T-helper 1 cell (primary cell): ENCODE results near the gene WASL.
A peak's percentile ranks its signal among the peaks of the same experiment; 100 is the strongest.
"Not testable (repeated sequence)": the region's sequence is repeated elsewhere in the genome, so short reads cannot be mapped to it uniquely, and the experiment has no call there.

Source experiments
- DNase-seq, 5 donors: peaks; one replicate each; pipeline ENCODE4 v3.0.0-alpha.2; 2012 to 2020
- total RNA-seq, 4 donors: gene quantifications; one replicate each; lab custom pipeline; 2026; lab: John Stamatoyannopoulos, UW

WASL gene
- total RNA-seq = 19.1 to 22.1 (median 19.7) reads per million in 4 donors

DNA sequence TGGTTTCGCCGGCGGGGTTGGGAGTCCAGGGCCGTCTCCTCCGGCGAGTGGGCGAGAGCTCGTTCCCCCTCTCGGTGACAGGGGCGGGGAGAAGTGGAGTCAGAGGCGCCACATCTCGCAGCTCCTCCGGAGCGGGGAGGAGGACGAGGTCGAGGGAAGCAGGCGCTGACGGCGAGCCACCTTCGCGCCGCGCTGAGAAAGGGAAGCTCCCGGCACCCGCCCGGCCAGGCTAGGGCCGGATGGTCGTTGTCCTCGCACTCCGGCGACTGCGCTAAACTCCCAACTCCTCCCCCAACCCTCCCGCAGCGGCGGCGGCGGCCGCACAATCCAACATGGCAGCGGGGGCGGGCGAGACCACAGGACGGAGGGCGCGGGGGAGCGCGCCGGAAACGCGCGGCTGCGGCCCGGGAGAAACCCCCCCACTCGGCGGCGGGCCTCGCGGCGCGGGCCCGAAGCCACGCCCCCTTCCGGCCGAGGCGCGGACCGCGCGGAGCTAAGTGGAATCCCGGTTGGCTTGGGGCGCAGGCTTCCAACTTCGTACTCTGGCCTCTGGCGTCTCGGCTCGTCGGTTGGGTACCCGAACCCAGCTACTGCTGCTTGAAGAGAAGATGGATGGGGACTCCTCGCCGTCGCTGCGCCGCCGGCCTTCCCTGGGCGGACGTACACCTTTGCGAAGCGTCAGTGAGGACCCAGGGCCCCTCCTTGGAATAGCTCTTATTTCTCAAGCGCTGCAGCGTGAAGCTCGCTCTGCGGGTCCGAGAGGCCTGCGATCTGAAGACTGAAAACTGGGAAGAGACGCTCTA lies at the start of gene WASL:
WASL (minus strand) TSS at position 270 of the 803 bp plus-strand sequence; CDS start at position 1, 269 bp downstream.
- peak; percentile 76 to 92 (median 82) for DNase-seq

DNA sequence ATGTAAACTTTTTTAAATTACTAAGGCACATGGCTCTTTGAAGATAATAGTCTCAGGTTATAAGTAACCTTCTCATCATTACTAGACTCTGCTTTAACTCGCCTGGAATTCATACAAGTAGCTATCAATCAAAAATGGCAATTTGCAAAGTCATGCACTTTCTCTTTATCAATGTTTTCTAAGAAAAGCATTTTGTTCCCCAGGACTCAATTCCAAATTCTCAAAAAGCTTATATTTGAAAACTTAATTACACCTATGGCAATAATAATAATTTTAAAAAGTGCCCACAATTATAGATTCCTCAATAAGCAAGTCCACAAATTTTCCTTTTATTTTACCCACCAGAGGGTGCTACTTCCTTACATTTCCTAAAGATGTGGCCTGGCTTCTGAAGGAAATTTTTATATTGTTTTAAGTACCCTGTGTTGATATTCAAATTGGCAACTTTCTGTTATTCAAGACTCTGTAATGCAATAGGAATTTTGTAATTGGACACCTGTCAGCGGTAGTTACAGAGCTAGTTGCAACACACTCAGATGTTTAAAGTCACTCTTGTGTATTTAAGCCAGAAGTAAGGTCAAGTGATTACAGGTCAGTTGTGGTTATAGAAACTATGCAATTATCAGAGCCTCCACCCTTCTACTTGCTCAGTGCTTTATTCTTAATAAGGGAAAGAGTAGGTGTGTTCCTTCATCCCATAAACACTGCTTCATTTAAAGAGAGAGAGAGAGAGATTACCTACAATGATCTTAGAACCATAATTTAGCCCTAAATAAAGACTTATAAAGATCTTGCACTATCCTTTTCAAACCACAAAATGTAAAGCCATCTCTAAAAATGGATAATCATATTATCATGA lies 49.1 kb upstream of the WASL start:
- DNase-seq = peak in 1 of 5 donors; percentile 4

DNA sequence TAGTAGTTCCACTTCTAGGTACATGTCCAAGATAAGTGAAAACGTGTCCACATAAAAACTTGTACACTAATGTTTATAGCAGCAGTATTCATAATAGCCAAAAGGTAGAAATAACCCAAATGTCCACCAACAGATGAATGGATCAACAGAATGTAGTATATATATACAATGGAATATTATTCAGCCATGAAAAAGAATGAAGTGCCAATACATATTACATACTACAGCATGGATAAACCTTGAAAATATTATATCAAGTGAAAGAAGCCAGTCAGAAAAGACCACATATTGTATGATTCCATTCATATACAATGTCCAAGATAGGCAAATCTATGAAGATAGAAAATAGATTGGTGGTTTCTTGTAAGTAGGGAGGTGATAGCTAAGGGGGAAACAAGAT lies 47.8 kb upstream of the WASL start:
- no peak for DNase-seq

DNA sequence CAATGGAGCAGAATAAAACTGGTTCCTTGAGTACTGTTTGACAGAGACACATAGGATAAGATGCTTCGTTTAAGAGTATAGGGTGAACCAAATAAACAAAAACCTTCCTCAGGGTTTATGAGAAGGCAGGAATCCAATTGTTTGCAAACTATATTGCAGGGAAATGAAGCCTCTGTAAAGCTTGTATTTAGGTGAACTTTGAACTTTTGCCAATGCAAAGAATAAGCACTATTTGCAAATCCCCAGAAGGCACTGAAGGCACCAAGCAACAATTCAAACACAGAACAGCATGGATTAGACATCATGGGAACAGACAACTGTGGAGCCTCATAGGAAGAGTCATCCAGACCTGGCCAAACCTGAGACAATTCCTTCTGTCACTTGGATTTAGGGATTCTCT lies 47.1 kb upstream of the WASL start:
- no peak for DNase-seq

DNA sequence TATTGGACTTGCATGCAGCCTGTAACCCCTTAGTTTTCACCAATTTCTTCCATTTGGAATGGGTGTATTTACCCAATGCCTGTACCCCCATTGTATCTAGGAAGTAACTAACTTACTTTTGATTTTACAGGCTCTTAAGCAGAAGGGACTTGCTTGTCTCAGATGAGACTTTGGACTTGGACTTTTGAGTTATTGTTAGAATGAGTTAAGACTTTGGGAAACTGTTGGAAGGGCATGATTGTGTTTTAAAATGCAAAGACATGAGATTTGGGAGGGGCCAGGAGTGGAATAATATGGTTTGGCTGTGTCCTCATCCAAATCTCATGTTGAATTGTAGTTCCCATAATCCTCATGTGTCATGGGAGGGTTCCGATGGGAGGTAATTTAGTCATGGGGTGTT lies 46.3 kb upstream of the WASL start:
- not testable (repeated sequence) for DNase-seq

DNA sequence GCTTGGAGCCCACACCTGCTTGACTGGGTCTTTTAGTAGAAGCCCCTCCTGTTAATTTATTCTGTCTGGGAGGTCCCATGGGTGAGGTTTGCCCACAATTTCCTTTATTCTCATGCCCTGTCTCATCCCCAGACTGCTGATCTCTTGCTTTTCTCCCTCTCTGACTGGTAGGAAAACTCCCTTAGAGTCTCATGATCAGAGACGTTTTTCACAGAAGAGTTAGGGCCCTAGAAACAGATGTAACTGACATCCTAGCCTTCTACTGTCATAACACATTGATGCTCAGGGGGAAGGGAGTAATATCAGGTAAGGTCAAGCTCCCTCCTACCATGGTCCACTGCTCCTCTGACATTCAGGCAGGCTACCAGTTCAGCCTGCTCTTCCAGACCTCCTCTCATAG lies 43.7 kb upstream of the WASL start:
- no peak for DNase-seq

DNA sequence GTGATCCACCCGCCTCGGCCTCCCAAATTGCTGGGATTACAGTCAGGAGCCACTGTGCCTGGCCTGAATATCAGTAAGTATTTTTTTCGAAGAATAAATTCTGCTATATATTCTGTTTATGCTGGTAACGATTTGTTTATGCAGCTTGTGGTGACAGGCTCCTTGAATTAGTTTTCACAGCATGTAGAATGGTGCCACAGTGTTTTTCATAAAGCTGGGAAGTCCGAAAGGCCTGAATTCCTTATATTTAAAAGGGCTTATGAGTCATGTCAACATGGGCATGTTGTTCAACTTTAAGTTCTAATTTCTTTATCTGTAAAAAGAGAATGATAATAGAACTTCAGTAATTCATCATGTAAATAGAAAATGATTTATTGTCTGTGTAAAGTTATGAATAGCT lies 42.2 kb upstream of the WASL start:
- no peak for DNase-seq

DNA sequence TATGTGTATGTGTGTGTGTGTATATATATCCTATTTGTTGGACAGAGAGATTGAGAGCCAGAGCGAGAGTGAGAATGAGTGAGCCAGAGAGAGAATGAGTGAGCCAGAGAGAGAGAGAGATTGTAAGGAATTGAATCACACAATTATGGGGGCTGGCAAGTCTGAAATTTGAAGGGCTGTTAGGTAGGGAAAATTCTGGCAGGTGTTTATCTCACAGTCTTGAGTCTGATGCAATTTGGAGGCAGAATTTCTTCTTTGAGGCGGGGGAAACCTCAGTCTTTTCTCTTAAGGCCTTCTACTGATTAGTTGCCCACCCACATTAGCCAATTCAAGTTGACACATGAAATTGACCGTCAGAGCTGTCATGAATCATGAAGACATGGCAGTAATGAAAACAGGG lies 41.0 kb upstream of the WASL start:
- no peak for DNase-seq

DNA sequence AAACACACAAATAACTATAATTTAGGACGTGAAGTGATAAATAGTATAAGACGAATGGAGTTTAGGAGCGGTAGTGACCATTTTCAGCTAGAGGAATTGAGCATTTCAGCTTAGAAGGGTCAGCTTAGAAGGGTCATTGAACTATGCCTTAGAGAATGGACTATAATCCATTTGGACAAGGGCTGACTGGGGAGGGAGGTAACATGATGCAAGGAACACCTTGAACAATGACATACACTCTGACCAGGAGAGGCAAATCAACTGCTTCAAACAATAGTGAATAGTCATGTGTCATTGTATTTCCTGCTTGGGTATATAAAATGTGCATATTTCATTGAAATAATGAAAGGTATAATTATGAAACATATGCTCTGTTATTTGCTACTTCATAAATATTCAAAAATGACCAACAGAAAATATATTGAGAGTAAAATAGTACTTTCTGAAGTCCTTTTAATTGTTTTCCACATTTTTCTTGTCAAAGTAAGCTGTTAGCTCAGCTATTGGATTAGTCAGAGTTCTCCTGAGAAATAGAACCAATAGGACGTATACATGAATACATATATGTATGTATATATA lies 40.5 kb upstream of the WASL start:
- DNase-seq = no peak

DNA sequence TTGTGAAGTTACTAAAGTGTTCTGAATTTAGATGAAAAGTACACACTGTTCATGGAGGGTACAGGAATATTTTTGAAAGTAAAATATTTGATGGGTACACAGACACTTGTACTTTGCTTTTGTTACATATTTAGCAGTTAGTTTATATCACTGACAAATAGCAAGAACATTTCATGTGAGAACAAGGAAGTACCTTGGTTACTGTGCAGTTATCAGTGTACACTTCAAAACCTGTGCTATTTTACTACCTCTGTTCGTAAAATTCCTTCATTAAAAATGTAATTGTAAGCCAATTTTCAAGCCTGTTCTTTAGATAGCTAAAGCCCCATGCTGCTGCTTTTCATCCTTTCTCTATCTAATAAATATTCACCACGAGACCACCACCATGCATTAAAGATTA lies 39.8 kb upstream of the WASL start:
- no peak for DNase-seq

DNA sequence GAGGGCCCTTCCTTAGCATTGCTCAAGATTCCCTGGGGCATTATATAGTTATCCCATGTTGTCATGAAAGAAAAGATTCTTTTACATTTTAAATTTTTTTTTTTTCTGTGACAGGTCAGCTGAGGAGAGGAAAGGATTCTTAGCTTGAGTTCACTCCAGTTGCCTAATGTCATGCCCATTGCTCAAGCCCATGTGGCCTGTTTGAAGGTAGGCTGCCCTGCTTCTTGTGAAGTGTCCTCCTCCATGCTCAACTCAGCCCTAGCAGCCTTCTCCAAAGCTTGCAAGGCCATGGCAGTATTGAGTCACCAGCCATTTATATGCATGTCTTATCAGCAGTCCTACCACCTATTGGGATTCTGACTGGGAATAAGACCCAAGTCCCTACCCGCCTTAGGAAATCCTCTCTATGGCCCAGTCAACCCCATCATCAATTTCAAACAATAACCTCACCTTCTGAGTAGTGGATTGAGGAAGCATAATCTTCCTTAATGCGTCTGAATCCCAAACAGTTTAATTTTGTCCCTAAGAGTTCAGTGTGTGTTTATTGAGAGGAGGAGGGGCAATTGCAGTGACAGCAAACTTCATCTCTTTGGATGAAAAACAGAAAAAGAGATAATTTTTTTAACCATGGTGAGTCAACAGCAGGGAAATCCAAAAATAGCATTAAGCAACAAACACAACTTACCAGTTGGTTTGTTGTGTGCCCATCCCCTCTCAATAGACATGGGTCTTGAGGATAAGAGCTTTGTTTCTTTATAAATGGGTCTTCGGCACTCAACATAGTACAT lies 38.6 kb upstream of the WASL start:
- DNase-seq = no peak

DNA sequence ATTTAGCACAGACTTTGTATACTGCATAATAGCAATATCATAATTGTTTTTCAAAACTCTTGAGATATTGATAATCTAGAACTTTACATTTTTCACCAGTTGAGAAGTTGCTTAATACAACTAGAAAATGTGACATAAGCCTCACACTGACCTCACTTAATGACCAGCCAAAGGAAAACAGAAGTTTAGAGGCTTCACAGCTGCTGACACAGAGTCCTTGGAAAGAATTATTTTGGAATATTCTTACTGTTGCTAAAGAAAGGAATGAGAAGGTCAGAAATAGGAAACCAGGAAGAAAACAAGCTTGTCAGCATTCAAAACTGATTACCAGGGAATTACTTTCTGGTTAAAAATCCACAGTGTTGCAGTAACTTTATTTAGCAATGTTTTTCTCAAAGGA lies 35.5 kb upstream of the WASL start:
- DNase-seq = no peak

DNA sequence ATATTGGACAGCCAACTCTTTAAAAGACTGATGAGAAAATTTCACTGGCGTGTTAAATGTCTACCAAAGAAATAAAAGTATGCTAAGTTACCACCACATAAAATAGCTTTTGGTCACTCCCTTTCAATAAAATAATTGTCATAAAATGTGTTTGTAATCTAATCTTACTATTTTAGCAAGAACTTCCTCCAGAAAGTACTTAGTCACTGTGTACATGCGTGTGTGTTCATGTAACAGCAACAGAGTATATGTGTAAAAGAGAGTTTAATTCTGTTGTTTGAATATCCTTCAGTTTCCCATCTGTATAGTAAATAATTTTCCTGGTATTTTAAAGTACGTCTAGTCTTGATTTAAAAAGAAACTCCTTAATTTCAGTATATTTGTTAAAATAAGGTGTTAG lies 35.0 kb upstream of the WASL start:
- DNase-seq = no peak

DNA sequence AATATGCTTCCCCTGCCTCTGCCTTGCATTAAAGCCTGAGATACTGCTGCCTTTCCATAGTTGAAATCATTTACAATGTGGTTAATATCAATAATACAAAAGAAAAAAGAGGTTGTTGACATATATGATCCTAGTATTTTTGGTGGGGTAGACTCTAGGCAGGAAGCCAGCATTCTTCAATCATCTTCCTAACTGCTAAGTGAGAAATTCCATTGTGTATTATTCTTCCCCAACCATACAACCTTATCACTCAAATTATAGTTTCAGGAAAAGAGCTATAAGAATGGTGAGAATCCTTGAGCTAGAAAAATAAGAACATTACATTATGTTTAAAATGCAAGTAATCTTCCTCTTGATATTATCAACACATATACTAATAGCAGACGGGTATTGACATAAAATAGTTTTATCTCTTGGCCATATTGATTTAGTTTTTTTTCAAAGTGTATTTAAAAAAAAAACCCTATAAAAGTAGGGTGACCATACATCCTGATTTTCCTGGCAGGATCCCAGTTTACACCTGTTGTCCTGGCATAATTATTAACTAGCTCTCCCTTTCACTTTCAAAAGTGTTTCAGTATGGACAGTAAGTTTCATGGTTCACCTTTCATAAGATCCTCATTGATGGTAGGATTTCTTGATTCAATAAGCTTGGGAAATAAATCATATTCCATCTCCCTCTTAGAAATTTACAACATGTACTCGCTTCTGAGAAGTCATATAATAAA lies 33.4 kb upstream of the WASL start:
- no peak for DNase-seq

DNA sequence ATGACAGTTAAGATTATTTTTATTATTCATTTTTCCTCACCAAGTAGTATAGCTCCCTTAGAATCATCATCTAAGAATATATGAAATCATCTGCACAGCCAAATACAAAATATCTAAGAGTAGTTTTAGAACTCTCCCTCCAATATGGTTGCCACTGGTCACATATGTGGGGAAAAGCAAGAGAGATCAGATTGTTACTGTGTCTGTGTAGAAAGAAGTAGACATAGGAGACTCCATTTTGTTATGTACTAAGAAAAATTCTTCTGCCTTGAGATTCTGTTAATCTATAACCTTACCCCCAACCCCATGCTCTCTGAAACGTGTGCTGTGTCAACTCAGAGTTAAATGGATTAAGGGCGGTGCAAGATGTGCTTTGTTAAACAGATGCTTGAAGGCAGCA lies 31.7 kb upstream of the WASL start:
- DNase-seq = not testable (repeated sequence)

DNA sequence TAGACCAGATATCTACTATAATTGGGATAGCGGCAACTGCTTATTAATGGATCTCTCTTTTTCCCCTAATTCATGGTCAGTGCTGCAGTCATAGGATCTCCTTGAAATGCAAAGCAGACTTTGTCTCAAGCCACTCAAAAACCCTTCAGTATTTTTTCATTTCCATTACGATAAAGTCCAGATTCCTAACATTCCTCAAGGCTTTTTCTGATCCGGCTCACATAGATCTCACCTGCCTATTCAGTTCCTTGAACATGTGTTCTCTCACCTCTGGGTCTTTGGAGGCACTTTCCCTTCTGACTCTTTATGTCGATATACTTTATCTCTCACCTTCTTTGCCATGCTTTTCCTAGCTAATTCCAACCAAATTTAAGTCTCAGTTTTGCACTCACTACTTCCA lies 25.7 kb upstream of the WASL start:
- no peak for DNase-seq

DNA sequence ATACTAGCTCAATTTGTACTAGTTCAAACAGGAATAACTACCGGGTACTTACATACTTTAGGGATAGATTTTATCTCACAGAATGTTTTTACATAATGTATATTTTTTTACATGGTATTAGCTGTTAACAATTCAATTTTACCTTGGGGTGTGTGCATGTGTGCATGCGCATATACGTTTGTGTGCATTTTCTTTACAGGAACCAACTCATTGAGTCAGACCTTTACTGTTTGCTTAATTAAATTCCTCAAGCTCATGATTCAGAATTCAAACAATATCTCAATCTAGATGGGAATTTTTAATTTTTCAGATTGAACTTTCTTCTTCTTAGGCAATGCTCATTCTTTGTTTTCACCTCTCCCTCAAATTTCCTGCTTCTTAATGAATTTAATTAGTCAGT lies 24.7 kb upstream of the WASL start:
- no peak for DNase-seq

DNA sequence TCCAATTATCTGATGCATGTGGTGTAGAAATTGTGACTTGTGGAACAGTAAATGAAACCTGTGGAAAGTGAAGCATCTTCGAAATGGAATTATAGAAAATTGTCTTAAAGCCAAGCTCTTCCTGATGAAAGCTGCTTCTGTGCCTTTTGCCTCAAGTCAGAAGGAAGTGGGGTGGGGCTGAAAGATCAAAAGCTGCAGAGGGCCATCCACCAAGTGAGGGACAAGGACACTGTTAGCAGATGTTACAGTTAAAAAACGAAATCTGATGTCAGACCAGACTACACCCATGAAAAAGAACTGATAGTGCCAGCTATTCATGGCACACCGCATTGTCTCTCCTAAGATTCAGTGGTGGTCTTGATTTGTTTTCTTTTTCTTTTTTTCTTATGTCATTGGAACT lies 23.8 kb upstream of the WASL start:
- DNase-seq = no peak

DNA sequence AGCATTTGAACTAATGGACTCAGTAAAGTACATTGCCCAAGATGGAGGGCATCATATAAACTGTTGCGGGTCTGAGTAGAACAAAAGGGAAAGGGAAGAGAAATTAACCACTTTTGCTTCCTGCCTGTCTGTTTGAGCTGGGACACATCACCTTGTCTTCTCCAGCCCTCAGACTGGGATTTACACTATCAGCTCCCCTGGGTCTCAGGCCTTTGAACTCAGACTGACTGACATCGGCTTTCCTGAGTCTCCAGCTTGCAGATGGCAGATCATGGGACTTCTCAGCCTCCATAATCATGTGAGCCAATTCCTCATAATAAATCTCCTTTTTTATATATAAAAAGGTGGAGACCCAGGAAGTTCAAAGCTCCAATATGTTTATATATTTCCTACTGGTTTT lies 23.0 kb upstream of the WASL start:
- no peak for DNase-seq

DNA sequence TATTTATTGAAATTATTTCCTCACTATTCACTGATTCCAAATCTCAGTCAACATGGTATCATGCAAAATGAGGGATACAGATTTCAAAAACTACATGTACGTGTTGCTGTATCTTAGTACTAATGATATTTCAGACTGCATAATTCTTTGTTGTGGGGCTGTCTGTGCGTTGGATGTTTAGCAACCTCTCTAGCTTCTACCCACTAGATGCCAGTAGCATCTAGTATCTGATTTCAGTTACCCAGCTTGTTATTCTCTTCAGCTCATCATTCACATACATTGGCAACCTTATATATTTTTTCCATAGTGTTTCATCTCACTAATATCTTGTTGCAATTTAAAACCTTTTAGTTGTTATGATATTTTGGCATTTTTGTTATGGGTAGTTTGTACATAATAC lies 22.5 kb upstream of the WASL start:
- no peak for DNase-seq

DNA sequence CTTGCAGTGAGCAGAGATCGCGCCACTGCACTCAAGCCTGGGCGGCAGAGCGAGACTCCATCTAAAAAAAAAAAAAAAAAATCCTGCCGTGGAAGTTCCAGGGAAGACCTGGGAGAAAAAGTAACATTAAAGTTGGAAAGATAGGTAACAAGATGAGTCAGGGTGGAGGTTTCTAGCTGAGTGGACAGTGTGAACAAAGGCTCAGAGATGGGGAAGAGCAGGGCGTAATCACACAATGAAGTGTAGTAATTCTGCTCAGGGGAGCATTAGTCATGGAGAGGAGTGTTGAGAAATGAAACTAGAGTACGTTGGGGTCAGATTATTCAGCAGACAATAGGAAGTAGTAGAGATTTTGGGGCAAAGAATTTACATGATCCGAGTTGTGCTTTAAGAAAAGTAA lies 21.6 kb upstream of the WASL start:
- DNase-seq = peak in 1 of 5 donors; percentile 37

DNA sequence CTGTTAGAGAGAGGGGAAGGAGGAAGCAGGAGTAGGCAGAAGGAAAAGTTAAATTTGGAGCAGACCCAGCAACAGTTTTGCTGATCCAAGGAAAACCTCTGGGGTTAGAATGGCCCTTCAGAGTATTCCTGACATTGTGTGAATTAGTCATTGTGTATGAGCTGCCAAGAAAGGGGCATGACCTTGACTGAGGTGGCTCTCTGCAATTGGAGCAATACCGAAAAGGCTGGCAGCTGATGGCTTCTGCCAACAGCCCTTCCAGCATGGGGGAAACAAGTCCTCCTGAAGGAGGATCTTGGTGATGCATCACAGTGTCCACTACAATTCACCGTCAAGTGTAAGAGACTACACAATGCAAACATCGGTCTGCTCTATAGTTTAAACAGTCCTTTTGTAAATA lies 20.6 kb upstream of the WASL start:
- DNase-seq = no peak
